HG03460 (cell line): ENCODE results near the gene TRMT1.

Experiments
- ATAC-seq: cut with Tn5 transposase; IDR thresholded peaks from one replicate; pipeline ENCODE4 v1.9.1; 2021; ENCODE audit not compliant: unreplicated experiment

The TRMT1 gene

DNA sequence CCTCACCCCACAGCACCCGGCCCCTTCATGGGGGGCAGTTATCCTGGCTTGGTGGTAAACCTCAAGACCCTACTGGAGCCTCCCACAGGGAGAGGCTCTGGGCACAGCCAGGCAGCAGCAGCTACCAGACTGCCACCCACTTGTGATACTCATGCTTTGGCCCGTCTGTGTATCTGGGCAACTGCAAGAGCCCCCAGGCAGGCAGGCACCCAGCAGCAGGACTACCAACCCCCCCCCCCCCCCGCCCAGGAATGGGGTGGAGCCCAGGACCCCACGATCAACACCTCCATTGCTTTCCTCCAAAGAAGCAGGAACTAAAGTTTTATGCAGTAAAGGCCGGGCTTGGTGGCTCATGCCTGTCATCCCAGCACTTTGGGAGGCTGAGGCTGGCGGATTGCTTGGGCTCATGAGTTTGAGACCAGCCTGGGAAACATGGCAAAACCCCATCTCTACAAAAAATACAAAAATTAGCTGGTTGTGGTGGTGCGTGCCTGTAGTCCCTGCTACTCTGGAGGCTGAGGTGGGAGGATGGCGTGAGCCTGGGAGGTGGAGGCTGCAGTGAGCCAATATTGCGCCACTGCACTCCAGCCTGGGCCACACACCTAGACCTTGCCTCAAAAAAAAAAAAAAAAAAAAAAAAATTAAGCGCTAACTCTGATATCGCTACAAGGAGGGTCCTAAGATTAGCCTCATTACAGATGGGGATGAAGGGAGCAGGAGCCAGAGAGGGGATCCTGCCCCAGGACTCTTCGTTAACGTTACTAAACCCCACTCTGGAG is 12.8 kb downstream of the TRMT1 start:
- ATAC-seq: no peak

DNA sequence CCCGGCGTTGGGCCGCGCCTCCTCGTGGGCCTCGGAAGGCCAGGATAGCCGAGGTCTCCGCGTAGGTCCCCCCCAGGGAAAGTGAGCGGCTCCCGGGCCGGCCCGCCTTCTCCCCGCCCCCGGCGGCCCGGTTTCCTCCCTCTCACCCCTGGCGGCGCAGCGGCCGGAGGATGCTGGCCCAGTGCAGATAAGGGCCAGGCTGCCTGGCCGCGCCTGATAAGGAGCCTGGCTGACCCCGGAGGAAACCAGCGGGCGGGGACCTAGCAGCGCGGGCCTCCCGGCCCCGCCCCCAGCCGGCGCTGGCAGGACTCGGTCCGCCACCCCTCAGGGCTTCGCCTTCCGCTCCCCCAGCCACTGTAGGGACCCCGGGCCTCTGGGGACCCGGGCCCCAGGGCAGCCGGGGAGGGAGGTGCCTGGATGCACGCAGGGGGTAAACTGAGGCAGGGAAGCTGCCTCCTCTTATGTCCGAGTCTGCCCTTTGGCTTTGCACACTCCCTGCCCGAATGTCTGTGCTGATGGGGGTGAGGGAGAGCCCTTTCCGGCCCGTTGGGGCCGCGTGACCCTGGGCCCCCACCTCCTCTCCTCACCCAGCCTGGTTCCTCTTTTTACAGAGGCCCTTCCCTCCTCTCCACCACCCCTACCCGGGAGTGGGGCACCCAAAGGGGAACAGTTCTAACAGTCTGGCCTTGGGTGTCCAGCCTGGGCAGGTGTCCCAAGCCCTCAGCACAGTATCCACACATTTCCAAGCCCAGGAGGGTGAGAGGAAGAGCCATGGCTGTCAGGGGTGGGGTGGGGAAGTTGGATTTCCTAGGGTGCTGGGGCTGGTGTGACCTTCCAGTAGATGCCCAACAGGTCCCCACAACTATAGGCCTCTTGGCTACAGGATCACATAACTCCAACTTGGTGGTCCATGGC is 13.6 kb downstream of the TRMT1 start, which contains the start of gene LYL1:
LYL1 (minus strand) TSS at position 193 of the 915 bp plus-strand sequence. CDS start 1,687 bp downstream, outside the sequence.
- ATAC-seq: no peak

- ATAC-seq: no peak
Measured at GRCh38 chr19:13102416-13102665, 14.2 kb downstream of the TRMT1 start.

DNA sequence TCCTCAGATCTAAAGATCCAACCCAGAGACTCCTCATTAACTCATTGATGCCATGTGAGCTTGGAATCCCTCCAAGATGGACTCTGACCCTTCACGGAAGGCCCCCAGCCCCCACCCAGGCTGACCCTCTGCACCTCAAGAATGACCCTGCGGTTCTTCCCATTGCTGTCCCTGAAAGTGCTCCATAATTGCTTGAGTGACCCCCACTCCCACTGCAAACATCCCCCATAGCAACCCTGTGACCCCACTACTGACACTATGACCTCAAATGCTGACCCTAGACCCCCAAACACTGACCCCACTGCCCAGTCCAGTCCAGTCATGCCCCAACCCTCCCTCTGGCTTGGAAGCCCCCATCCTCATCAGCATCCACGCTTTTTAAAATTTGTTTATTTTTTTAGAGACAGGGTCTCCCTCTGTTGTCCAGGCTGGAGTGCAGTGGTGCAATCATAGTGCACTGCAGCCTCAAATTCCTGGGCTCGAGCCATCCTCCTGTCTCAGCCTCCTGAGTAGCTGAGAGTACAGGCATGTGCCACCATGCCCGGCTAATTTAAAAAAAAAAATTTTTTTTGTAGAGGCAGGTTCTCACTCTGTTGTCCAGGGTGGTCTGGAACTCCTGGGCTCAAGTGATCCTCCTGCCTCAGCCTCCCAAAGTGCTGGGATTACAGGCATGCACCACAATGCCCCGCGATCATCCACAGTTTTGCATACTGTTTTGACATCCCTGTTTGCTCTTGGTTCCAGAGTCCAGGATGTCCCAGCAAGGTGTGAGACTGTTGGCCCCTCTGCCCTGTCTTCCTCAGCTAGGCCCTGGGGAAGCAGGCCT is 14.7 kb downstream of the TRMT1 start:
- no peak for ATAC-seq

- ATAC-seq: no peak
Measured at GRCh38 chr19:13100841-13101589, 15.5 kb downstream of the TRMT1 start.

DNA sequence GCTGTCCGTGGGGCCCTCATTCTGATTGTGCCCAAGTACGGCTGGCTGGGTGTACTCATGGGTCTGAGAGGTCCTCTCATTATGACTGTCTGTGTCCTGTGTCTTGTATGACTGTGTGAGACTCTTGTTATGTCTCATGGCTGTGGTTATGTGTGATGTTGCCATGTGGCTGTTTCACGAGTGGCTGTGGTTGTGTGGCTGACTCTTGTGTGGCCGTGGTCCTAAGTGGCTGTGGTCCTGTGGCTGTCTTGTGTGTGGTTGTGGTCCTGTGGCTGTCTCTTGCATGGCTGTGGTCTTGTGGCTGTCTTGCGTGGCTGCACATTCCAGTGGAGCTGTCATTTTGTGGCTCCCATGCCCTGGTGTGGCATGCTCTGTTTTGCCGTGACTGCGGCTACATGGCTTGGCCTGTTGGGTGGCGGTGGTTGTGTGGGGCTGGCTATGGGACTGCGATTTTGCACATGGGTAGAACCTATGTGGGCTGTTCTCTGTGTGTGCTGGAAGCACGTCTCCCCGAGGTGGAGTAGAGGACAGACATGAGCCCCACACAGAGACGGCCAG is 16.4 kb downstream of the TRMT1 start:
- no peak for ATAC-seq

GRCh38 chr19:13099073-13099999 is 17.2 kb downstream of the TRMT1 start:
- no peak for ATAC-seq

DNA sequence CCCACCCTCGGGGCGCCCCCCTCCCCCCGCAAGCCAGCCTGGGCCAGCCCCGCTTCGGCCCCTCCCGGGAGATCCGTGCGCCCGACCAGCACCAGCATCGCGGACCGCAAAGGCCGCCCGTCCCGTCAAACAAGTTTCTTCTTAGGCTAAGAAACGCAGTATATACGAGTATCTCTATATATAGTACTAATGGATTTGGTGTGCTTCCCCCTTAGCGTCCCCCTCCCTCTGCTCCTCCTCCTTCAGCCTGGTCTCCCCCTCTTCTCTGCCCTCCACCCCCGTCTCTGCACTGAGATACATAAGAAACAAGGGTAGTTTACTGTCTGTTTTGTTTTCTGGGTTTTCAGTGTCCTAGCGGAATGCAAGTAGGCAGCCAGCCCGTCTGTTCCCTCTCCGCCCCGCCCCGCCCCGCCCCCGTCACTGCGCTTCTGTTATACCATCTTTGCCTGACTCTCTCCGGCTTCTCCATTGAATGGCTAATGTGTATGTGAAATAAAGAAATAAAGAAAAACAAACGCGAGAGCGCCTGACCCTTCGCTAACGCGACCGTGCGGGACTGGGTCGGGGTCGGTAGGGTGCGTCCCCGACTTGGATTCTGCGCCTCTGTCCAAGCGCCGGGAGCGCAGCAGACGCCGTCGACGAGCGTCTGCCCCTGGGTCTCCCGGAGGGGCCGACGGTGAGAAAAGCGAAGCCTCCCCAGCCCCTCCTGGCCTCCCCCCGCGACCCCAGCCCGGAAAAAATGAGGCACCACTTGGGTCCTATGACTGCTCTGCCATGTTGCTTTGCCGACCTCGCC is 18.1 kb downstream of the TRMT1 start:
- no peak for ATAC-seq

GRCh38 chr19:13097463-13098258 is 18.9 kb downstream of the TRMT1 start:
- ATAC-seq: no peak

DNA sequence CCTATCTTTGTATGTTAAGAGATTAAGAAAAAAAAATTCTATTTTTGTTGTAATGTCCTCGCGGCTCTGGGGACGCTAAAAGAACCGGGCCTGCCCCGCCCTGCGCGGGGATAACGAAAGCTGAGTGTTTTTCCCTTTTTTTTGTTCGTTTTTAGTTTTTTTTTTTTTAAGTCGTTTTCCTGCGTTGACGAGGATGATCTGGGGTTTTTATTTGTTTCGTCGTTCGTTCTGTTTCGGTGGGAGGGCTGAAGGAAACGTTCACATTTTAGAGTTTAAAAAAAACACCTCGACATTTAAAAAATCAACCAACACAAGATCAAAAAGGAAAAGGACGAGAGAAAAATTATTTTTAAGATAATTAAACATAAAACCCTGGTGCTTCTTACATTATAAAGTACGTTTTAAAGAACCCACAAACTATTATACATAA is 19.5 kb downstream of the TRMT1 start:
- no peak for ATAC-seq

DNA sequence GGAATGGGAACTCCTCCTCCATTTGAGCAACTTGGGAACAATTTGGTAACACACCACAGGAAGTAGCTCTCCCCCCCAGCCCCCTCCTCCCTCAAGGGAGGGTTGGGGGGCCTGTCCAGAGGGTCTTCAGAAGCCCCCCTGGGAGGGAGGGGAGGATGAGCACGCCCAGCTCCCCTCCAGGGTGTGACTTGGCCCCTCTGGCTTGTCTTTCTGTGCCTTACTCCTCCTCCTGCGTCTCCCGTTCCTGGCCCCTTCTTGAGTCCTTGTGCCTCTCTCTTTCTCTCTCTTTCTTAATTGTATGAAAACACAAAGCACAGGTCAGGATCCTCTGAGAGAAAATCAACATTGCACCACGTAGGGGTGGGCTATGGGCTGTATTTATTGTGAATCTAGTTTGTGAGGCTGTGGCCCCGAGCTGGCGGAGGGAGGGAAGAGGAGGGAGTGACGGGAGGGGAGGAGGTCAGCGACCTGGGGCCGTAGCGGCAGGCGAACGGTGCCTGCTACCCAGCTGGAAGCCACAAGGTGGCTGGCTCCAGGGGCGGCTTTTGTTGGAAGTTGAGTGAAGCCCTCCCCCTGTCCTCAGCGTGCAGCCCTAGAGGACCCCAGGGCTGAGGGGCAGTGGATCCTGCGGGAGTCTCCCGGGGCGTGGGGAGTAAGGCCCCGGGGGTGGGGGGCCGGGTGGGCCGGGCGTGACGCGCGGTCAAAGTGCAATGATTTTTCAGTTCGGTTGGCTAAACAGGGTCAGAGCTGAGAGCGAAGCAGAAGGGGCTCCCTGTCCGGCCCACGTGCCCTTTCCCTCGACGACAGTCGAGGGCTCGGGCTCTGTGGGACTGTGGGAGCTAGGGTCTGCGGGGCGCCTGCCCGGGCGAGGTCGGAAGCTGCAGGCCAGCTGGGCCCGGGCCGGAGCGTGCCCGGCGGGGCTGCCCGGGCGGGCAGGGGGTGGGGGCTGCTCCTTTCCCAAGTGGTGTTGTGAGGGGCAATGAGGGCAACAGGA is 20.3 kb downstream of the TRMT1 start:
- ATAC-seq: no peak

DNA sequence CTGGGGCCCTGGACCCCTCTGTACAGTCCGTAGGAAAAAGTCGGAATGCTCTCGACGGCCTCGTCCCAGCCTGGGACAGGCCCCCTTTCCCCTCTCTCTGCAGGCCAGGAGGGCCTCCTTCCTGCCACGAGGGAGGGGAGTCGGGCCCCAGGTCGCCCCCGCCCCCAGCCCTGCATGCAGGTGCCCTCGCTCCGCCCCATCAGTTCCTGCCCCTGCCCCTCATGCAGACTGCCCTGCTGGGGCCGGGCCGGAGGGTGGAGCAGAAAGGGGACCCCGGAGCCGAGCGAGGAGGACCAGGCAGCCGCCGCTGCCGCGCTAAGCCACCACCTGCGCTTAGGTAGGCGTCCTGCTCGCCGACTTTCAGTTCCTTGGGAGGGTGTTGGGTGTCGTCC is 21.2 kb downstream of the TRMT1 start:
- ATAC-seq: no peak

- no peak for ATAC-seq
Measured at GRCh38 chr19:13094771-13095392, 21.7 kb downstream of the TRMT1 start.

DNA sequence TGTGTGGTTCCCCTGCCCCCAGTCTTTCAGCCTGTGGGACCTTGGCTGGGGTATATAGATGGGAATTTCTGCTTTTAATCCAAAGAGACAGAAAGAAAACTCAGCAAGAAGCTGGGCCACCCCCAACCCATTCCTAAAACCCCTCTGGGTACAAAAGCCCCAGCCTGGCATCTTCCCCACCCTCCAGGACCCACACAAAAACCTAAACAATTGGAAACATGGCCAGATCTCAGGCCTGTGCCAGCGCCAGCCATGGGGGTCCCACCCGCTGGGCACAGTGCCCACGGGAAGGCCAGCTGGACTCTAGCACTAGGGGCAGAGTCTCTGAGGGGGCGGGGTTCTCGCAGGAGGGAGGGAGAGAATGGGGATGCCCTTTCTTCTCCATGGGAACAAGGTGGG is 22.4 kb downstream of the TRMT1 start:
- no peak for ATAC-seq

- no peak for ATAC-seq
Measured at GRCh38 chr19:13093407-13094105, 23.0 kb downstream of the TRMT1 start.
